Stimulated activated CD8-positive, alpha-beta memory T cell treated with anti-CD3 and anti-CD28 coated beads, Interleukin-15, amount 100 ng/mL, for 48 hours (primary cell): ENCODE results near the gene NUDT4.
"Not testable (repeated sequence)": the region's sequence is repeated elsewhere in the genome, so short reads cannot be mapped to it uniquely, and the experiment has no call there.

Experiments used
- DNase-seq, 2 donors: peaks; one replicate each; pipeline ENCODE4 v3.0.0-alpha.2; 2020; ENCODE audit warnings: low read depth in 2 of 2

Gene NUDT4

GRCh38 chr12:93368766-93369165, 9.0 kb upstream of the NUDT4 start:
- DNase-seq, result no peak

GRCh38 chr12:93369505-93369904, 8.2 kb upstream of the NUDT4 start:
- no peak for DNase-seq

GRCh38 chr12:93370947-93371346, 6.8 kb upstream of the NUDT4 start:
- no peak for DNase-seq

- DNase-seq, result no peak
These were observed 3.6 kb upstream of the NUDT4 start for GRCh38 chr12:93373961-93374656.

- no peak for DNase-seq
These were observed 1.8 kb upstream of the NUDT4 start for GRCh38 chr12:93375906-93376305.

- no peak for DNase-seq
These were observed 1.1 kb upstream of the NUDT4 start for GRCh38 chr12:93376436-93377251.

GRCh38 chr12:93378196-93378997, 672 bp downstream of the NUDT4 start:
- peak; percentile 38 to 39 for DNase-seq

- DNase-seq, result no peak
These were observed 1.2 kb downstream of the NUDT4 start for GRCh38 chr12:93378998-93379325.

- no peak for DNase-seq
These were observed 1.7 kb downstream of the NUDT4 start for GRCh38 chr12:93379326-93379980.

GRCh38 chr12:93379981-93380361, 2.2 kb downstream of the NUDT4 start:
- DNase-seq, result no peak

- no peak for DNase-seq
These were observed 2.9 kb downstream of the NUDT4 start for GRCh38 chr12:93380480-93381121.

- DNase-seq, result no peak
These were observed 3.6 kb downstream of the NUDT4 start for GRCh38 chr12:93381161-93381975.

- not testable (repeated sequence) for DNase-seq
These were observed 4.3 kb downstream of the NUDT4 start for GRCh38 chr12:93381976-93382437.

GRCh38 chr12:93387780-93388179, 10.1 kb downstream of the NUDT4 start:
- peak; percentile 43 to 74 for DNase-seq

GRCh38 chr12:93390031-93390430, 12.3 kb downstream of the NUDT4 start:
- no peak for DNase-seq

- no peak for DNase-seq
These were observed 13.0 kb downstream of the NUDT4 start for GRCh38 chr12:93390549-93391297.

GRCh38 chr12:93393425-93393824, 15.7 kb downstream of the NUDT4 start:
- no peak for DNase-seq

- DNase-seq, result no peak
These were observed 19.7 kb downstream of the NUDT4 start for GRCh38 chr12:93397412-93397811.

- not testable (repeated sequence) for DNase-seq
These were observed 21.6 kb downstream of the NUDT4 start for GRCh38 chr12:93399183-93399863.
